ENCODE measurements around the gene RMND5A.
A peak's percentile ranks its signal among the peaks of the same experiment; 100 is the strongest.

The RMND5A gene

DNA sequence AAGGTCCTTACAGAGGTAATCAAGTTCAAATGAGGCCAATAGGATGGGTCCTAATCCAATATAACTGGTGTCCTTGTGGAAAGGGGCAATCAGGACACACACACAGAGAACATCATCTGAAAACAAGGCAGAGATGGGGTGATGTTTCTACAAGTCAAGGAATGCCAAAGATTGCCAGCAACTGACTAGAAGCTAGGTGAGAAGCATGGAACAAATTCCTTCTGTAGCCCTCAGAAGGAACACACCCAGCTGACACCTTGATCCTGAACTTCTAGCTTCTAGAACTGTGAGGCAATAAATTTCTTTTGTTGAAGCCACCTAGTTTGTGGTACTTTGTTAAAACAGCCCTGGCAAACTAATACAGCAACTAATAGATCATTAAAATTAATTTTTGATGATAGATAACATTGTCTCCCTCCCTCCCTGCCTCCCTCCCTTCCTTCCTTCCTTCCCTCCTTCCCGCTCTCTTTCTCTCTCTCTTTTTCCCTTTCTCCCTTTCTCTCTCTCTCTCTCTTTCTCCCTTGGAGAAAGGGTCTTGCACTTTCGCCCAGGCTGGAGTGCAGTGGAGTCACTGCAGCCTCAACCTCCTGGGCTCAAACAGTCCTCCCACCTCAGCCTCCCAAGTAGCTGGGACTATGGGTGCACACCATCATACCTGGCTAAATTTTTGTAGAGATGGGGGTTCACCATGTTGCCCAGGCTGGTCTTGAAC is 80.9 kb downstream of the RMND5A start:
- no peak for DNase-seq

DNA sequence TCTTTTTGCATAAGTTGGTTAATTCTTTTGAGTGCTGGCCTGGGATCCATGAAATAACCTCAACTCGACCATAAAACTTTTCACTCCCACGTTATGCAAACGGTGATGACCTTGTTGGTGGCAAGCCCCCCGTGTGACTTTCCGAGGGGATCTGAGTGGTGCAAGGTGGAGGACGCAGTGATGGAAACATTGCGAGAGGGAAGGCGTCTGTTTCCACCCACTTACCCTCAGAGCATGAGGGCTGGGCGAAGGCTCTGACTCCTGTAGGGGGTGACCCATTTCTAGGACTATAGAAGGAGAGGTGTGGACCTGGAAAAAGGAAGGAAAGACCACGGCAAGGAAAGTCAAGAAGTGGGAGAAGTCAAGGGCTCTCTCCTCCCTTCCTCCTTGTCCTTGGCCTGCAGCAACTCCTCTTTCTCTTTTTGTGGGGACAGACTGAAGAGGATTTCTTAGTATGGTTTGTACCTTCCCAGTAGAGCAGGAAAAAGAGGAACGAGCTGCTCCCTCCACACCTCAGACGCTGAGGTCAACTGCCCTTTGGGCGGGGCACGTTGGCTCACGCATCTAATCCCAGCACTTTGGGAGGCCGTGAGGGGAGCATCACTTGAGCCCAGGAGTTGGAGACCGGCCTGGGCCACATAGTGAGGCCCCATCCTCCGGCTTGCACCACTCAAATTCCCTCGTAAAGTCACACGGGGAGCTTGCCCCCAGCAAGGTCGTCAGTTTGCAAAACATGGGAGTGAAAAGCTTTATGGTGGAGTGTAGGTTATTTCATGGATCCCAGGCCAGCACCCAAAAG is 86.2 kb downstream of the RMND5A start:
- DNase-seq: no peak

DNA sequence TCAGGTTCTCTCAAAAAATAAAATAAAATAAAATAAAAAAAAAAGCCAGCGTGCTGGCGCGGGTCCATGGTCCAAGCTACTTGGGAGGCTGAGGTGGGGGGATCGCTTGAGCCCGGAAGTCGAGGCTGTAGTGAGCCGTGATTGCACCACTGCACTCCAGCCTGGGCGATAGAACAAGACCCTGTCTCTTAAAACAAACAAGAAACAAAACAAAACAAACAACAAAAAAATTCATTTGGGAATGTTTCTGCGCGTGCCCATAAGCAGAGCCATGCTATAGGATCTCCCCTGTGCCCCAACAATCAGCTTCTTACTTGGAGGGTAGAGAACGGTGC is 87.0 kb downstream of the RMND5A start:
- no peak for DNase-seq

DNA sequence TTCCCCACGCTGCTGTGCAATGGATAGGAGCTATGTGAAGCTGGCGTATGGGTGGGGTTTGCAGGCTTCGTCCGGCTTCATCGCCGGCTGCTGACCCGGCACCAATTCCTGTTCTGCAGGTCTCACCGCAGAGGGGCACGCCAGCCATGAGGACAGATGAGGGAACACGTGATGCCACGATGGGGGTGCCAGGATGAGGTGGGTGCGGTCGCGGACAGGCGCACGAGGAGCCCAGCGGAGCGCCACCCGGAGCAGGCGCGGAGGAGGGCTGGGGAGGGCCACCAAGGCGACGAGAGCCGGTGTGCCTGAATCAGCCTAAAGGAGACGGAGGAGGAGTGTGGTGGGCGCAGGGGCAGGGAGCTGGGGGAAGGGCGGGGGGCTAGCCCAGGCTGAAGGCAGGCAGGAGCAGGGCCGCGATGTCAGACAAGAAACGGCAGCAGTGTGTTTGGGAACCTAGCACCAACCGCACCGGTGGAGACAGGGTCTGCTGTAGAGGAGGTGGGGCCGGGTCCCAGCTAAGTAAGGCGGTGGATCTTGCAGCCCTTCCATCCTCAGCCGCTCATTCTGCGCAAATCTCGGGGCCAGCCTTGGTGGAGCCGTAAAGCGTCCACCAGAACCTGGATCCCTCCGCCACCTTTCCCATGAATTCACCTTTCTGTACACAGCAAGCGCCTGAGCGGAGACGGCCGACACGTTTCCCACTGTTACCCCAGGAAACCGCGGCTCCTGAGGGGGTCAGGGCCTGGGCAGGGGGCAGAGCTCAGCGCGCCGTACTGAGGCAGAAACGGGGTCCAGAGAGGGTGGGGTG is 87.6 kb downstream of the RMND5A start:
- no peak for DNase-seq

DNA sequence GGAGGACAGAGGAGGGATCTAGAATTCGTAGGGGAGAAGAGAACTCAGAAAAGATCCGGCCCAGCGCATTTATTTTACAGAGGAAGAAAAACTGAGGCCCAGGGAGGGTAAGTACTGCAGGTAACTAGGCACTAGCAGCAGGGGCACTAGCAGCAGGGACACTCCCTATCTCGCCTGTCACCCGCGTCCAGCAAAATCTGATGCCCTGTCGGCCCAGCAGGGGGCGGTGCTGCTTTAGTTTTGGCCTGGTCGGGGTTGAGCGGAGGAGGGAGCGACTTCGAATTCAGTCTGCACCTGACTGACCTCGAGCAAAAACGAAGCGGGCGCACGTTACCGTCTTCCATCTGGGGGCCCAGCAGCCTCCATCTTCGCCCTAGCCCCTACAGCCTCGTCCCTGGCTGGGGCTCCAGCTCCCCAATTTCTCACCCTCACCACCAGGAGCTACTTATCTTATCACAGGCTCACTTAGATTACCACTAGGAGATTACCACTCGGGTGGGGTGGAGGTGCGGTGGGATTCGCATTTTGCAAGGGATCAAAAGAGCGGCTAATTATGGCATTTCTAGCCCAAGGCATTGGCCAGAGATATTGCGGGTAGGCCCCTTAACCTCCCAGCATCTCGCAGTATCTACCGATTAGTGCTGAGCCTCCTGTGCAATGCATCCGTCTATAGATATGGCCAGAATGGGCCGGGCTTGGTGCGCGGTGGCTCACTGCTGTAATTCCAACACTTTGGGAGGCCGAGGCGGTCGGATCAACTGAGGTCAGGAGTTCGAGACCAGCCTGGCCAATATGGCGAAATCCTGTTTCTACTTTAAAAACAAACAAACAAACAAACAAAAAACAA is 88.4 kb downstream of the RMND5A start:
- peak; percentile 33 for DNase-seq

DNA sequence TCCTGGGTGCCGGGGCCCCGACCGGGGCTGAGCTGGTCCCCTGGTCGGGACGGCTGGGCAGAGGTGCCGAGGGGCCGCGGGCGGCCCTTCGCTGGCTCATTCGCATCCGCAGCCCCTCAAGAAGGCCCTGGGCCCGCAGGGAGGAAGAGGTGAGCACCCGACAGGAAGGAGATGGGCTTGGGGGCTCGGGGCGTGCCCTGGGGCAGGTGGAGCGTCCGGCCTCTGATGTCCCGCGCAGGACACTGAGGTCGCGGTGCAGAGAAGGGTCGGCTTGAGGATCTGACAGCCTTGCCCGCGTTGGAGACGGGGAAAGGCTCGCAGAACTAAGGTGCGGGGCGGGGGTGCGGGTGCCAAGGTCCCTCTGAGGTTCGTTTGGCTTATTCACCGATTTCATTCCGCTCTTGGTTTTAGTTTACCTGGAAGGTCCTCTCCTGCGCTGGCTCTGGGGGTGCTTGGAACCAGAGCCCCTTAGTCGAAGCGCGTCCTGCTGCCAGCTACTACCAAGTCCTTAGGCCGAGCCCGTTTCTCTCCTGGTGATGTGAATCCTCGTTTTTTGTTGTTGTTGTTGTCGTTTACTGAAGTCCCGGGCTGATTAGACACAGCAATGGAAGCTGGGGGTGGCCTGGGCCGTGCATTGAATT is 89.5 kb downstream of the RMND5A start:
- no peak for DNase-seq

DNA sequence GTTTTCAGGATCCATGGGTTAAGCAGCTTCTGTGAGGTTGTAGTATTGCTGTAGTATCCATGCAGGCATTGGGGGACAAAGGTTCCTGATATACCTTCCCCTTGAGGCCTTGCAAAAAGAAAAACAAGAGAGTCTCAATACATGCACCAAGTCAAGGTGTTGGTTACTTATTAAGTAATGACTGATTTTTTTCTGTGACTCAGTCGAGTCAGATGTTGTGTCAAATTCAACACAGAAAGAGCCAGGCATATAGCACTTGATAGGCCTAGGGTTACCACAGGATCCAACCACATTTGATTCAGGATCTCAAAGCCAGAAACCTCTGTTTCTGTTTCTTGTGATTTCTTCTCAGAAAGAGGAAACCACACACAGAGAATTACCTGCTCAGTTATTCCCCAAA is 95.5 kb downstream of the RMND5A start:
- DNase-seq: no peak

DNA sequence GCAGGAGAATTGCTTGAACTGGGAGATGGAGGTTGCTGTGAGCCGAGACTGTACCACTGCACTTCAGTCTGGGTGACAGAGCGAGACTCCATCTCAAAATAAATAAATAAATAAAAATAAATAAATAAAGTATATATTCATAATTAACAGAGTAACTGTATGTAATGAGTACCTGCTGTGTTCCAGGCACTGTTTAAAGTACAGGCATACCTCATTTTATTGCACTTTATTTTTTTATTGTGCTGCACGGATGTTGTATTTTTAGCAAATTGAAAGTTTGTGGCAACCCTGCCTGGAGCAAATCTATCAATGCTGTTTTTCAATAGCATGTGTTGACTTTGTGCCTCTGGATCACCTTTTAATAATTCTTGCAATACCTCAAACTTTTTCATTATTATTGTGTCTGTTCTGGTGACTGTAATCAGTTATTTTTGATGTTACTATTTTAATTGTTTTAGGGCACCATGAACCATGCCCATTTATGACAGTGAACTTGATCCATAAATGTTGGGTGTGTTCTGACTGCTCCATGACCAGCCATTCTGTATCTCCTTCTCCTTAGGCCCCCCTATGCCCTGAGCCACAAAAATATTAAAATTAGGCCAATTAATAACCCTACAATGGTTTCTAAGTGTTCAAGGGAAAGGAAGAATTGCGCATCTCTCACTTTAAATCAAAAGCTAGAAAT is 98.2 kb downstream of the RMND5A start:
- no peak for DNase-seq

DNA sequence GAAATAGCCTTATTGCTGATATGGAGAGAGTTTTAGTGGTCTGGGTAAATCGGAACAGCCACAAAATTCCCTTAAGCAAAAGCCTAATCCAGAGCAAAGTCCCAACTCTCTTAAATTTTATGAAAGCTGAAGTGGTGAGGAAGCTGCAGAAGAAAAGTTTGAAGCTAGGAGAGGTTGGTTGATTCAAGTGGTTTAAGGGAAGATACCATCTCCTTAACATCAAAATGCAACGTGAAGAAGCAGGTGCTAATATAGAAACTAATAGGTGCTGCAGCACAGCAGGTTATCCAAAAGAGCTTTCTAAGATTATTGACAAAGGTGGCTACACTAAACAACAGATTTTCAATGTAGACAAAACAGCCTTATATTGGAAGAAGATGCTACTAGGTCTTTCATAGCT is 98.9 kb downstream of the RMND5A start:
- no peak for DNase-seq

DNA sequence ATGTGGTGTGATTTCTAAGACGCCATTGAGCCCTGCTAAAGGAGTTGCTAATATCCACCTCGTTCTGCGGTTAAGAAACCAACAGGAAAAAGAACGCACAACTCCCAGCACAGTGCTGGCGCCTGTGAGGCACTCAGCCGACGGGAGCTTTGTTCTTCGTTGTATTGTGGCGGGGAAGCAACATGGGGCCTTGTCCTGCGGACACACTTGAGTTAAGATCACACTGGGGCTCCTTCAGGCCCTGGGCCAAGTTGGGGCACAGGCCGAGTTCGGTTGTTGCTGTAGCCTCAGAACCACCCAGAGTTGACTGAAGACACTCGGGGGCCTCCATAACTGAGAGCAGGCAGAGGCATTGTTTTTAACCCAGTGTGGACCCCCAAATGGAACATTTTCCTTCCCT is 101.2 kb downstream of the RMND5A start:
- no peak for DNase-seq

DNA sequence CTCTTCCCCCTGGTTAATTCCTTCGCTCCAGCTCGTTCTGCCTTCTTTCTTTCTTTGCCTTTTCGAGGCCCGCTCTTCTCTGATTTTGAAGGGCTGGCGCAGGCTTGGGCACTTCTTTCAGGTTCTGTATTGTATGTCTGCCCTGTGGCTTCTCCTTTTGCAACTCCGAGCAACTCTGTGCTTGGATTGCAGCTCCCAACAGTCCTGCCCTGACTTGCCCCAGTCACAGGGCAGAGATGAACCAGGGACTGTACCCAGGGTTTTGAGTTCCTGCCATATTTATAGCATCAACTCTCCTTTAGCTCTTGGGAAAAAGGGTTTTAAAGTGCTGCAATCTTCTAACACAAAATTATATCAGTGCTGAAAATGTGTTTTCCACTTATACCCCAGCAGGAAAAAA is 101.8 kb downstream of the RMND5A start:
- no peak for DNase-seq

DNA sequence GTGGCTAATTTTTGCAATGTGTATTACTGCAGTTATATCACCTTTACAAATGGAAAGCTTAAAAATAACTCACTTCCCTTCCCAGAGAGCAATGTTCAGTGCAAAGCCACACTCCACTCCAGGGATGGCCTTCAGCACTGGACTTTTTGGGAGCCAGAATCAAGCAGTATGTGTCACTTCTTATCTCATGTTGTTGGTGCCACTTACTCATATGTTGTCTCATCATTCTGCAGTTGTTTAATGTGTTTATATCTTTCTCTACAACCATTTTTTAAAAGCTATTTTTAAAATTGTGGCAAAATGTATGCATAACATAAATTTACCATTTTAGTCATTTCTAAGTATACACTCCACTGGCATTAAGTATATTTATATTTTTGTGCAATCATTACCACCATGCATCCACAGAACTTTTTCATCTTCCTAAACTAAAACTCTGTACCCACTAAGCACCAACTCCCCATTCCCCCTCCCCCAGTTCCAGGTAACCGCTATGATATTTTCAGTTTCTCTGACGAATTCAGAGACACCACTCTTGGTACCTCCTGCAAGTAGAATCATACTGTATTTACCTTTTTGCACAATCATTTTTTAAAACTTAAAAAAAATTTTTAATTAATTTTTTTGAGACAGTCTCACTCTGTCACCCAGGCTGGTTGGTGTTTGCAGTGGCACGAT is 102.7 kb downstream of the RMND5A start:
- DNase-seq: no peak

DNA sequence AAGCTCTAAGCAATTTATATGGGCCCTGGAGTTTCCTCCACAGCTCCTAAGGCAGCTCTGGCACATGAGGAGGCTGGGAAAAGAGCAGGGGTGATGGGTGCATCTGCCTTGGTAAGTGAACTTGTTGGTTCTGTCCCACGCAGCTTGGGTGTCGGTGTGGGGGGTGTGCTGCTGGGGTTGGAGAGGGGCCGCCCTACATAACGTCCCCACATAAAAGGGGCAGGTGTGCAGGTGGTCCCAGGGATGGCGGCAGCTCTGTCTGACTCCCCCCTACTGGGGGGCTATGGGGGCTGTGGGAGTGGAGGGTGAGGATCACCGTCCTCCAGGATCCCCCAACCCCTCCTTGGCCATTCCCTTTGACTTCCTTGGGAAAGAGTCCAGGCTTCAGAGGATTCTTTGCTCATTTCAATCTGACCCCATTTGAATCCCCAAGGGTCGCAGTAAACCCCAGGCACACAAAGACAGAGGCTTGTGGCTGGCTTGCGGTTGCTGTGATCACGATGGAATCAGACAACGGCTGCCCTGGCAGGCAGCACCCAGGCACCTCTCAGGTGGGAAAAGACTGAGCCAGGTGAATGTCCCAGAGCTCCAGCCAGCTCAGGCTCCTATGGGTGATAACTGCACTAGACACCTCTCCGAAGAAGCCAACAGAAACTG is 105.1 kb downstream of the RMND5A start:
- no peak for DNase-seq

DNA sequence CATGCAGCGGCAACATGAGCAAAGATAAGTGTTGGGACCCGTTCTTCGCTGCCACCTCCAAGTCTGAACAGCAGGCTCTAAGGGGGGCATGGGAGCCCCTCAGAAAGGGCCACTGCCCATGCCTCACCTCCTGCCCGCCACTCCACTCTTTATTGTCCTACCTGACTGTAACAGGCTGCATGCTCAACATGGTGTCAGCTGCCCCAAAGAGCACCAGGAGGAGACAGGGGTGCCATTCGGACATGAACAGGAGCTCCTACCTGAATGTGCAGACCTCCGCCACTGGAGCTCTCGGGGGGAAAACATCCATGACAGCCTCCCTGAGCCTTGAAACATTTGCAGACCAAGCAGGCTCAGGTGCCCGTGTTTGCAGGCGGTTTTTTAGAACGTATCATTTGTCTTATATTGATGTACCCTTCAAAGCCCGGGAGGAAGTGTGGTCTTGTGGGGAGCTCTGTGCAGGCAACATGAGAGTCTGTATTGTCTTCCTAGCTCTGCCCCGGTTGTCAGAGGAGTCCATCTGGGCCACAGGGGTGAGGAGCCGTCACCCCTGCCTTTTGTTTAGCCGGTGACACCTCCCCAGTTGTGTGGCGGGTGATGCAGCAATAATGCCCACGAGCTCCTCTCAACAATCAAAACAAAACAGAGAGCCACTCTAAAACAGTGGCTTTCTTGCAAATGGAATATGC is 105.7 kb downstream of the RMND5A start:
- DNase-seq: no peak

DNA sequence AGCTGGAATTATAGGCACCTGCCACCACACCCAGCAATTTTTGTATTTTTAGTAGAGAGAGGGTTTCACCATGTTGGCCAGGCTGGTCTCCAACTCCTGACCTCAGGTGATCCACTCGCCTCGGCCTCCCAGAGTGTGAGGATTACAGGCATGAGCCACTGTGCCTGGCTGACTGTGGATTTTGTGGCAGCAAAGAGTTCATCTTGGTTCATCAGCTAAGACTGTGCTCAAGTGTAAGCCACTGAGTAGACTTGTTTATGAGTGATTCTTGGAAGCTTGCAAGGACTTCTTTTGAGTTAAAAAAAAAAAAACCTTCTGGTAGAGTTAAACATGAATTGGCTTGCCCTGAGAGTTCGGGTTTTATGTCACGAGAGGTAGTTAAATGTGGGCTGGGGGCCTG is 106.9 kb downstream of the RMND5A start:
- no peak for DNase-seq
